Stimulated activated CD4-positive, alpha-beta T cell treated with anti-CD3 and anti-CD28 coated beads, Interleukin-12 subunit alpha, Interleukin-12 subunit beta, amount 100 ng/mL, for 24 hours (primary cell): ENCODE measurements around the gene PAK5.

Source experiments
- DNase-seq, 2 experiments: peaks; one replicate each; pipeline ENCODE4 v3.0.0-alpha.2; 2020; ENCODE audit warnings: low read depth in 2 of 2

PAK5 gene

DNA sequence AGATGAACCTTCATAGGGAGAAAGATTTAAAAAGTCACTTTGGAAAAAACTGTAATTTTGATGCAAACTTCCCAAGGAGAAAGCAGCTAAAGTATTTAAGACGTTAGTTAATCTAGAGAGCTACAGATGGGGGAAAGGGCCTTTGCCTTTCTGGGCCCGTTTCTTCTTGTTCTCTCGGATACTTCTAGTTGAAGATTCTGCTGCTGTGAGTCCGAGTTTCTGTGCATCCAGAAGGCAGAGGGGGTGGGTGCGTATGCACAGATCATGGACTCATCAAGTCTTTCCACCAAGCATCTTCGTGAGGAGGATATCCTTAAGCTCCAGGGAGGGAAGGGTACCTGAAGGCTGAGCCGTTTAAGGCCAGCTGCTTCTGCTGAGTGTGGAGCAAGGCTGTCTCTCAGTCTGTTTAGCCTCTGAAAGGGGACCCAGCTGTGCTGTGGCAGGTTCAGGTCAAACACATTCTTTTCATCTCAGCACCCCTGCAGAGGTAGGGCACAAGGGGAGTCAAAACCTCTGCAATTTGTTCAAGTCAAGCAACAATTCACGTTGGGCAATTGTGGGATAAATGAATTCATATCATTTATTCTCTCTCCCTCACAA, 320.2 kb downstream of the PAK5 start:
- no peak for DNase-seq

- DNase-seq, result no peak
Measured at GRCh38 chr20:9517297-9518162, 321.3 kb downstream of the PAK5 start.

DNA sequence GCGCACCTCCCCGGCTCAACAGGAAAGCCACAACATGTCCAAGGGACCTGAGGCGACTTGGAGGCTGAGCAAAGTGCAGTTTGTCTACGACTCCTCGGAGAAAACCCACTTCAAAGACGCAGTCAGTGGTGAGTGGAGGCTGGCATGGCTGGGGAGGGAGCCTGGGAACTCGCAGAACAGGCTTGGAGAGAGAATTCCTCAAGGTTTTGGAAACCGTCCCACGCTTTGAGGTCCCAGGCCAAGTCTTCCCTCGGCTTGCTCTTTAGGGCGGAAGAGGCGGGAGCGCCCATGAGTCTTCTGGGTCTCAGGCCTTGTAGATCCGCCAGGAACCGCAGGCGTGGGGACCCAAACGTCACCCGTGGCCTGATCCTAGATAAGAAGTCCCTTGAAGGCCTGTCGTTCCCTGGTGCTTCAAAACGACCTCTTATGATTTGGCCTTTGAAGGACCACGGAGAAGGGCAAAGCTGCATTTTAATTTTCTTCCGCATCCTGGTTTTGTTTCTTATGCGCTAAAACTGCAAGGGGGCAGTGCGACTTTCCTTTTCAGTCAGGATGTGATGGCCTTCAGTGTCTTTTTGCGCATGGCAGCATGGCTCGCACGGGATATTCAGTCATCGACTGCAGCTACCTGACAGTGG, 322.5 kb downstream of the PAK5 start:
- DNase-seq, result no peak

DNA sequence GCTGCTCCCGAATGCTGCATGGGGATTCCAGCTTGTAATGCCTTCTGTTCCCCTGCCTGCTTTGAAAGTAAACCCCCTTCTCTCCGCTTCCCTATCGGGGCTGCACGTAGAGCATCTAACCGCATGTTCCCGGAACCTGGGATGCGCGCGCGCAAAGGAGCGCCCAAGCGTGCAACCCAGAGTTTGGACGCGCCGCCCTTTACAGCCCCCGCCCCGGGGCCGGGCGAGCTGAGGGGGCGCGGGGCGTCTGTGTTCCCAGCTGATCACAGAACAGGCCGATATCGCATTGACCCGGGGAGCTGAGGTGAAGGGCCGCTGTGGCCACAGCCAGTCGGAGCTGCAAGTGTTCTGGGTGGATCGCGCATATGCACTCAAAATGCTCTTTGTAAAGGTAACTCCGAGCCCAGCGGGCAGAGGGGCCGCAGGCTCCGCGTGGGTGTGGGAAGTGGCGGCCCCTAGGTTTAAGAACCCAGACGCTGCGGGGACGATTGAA, 323.1 kb downstream of the PAK5 start:
- DNase-seq, result no peak

- no peak for DNase-seq
Measured at GRCh38 chr20:9515214-9515585, 323.7 kb downstream of the PAK5 start.

DNA sequence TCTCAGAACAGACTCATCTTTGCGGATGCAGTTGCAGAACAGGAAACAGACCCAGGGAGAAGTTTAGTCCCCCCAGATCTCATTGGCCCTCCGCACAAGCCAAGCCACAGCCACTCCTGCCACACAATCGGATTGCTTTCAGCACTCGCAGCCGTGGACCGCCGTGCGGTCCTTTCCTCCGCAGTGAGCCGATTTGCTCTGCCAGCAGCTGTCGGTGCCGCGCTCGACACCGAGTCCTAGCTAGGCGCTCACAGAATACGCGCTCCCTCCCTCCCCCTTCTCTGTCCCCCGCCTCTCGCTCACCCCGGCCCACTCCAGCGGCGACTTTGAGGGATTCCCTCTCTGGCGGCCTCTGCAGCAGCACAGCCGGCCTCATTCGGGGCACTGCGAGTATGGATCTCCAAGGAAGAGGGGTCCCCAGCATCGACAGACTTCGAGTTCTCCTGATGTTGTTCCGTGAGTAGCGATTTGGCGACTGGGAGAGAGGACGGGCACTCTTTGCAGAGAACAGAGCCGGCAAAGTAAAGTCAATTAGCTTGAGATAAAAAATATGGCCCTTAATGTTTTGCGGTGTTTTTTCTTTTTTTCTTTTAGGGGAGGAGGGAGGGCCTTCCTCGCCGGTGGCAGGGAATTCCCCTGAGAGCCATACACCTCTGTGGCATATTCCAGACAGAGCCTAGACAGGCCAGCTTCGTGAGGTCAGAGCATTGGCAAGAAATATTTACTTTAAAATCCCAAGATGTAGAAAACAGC, 324.2 kb downstream of the PAK5 start, which contains the start of gene LAMP5:
TSS of gene LAMP5 (plus strand) at position 130 of the 753 bp plus-strand sequence. CDS start at position 393, 263 bp downstream.
- no peak for DNase-seq

DNA sequence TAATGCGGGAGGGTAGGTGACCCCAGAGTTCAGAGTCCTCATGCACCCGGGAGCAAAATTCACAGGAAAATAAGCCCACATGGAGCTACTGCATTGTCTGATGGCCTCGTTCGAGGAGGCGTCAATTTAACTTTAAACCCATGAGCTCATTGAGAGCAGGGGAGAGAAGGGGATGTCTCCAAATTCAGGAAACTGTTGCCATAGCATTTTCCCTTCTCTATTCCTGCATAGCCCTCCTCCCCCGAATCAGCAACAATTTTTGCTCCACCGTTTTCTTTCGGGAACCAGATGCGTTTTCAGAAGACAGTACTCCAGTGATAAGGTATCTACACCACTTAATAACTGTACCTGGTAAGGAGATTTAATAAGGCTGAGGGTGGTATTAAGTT, 324.8 kb downstream of the PAK5 start:
- no peak for DNase-seq

DNA sequence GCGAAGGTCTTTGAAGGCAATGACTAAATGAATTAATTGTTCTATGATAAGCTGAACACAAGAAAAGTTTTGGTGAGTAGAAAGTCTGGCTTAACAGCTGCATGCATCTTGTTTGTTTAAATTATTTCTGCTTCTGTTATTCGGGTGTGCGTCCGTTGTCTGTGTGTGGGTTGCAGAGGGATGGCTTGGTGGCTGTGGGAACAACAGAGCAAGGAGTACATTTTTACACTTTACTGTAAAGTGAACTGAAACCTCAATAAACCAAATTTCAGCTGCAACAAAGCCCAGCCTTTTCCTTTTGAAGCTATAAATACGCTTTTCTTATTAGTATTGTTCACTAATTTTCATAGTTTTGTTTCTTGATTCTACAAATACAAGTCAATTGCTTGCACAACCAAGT, 328.0 kb downstream of the PAK5 start:
- DNase-seq, result no peak

DNA sequence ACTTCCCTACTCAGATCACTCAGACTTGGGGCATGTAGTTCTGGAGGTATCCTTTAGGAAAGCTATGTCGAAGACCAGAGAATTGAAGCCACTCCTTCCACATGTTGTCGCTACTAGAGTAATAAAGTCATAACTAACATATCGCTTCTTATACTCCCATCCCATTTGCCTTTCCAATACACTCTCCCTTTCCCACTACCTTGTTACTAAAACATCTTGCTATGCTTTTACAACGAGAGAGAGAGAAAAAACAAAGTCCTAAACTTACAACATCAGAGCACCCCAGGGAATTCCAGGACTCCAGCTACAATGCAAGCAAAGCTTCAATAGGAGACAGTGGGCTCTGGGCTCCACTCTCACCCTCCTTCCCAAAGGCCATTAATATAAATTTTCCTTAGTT, 329.6 kb downstream of the PAK5 start:
- DNase-seq, result no peak

GRCh38 chr20:9508696-9509178, 330.1 kb downstream of the PAK5 start:
- no peak for DNase-seq

- DNase-seq, result no peak
Measured at GRCh38 chr20:9508240-9508661, 330.6 kb downstream of the PAK5 start.

GRCh38 chr20:9507544-9508239, 331.2 kb downstream of the PAK5 start:
- DNase-seq, result no peak

DNA sequence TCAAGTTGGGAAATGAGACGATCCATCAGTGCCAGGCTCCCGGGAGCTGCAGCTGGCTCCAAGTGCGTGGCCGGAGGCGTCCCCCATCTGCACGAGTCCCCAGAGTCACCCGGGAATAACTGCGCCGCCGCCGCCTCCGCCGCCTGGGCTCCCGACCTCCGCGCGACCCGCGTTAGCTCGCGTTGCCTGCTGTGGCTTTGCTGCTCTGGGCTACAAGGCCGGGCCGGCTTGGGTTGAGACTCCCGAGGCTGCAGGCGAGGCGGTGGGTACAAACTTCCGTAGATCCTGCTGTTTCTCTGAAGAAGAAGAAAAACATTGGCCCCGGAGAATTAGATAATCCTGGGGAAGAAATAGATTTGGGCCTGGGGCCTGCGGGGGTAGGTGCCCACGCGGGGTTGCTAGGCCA, 331.9 kb downstream of the PAK5 start:
- DNase-seq, result no peak

- DNase-seq, result no peak
Measured at GRCh38 chr20:9506280-9506821, 332.5 kb downstream of the PAK5 start.

GRCh38 chr20:9503526-9504245, 335.2 kb downstream of the PAK5 start:
- no peak for DNase-seq

GRCh38 chr20:9501473-9501872, 337.4 kb downstream of the PAK5 start:
- DNase-seq, result no peak

- no peak for DNase-seq
Measured at GRCh38 chr20:9500121-9500520, 338.8 kb downstream of the PAK5 start.

- DNase-seq, result no peak
Measured at GRCh38 chr20:9499126-9499899, 339.6 kb downstream of the PAK5 start.

DNA sequence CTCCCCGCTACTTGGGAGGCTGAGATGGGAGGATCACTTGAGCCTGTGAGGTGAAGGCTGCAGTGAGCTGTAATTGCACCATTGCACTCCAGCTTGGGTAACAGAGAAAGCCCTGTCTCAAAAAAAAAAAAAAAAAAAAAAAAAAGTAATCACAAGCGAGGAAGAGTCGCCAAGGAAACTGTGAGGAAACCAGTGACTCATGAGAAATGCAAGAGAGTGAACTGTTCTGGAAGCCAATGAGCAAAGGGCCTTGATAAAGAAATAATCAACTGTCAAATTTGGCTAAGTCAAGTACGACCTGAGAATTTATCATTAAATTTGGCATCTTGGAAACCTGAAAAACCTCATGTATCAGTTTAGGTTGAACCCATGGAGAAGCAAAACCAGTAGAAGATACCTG, 340.6 kb downstream of the PAK5 start:
- no peak for DNase-seq
